ENCODE data around the gene NISCH. TPM values are rescaled to one million over a fixed set of nuclear protein-coding genes. Genes with fewer than 3 reads are reported as not detected.

Gene NISCH
- total RNA-seq, 1 donor from 2014 or later, result 89.5 TPM

- Mint-ChIP-seq H3K9me3 (no peaks in the 10 kb centered on the region), H3K4me3 (no peak within 1 kb of the TSS), H3K27me3 (peaks cover 3% of the 10 kb centered on the region), H3K36me3 (ENCODE audit: low read depth) (no peaks in the 10 kb centered on the region), H3K27ac (no peak within 1 kb of the TSS), H3K4me1 (peaks cover 9% of the 10 kb centered on the region)
- DNase-seq (peak; percentile 62), ATAC-seq (ENCODE audit: low read depth) (peak; percentile 97)
- no peak for TF ChIP-seq CTCF (IDR thresholded peaks at IDR 0.05)
- ChIA-PET CTCF (interaction anchor here (0.7 to 3.9 kb wide), 5 partner anchors 17 to 220 kb away, joined by 3 to 37 read pairs (median 5); partner anchors contain the start of genes GLYCTK and TLR9), POLR2A (interaction anchor here (0.5 kb wide), 1 partner anchor 220 kb away, joined by 4 read pairs; no protein-coding TSS in a partner anchor)
- intact Hi-C loops (cut with micrococcal nuclease), result loop anchor here (1.0 to 5.0 kb wide), 2 partner anchors 10 to 218 kb away; partner anchors contain the start of genes NISCH and TLR9
Measured at GRCh38 chr3:52444860-52445793, 10.3 kb upstream of the NISCH start, which contains the start of gene SEMA3G. SEMA3G (minus strand) TSS chr3:52445103; CDS start chr3:52445027, 76 bp downstream.

GRCh38 chr3:52446042-52446441, 9.4 kb upstream of the NISCH start:
- no peak for TF ChIP-seq CTCF (IDR thresholded peaks at IDR 0.05)
- Mint-ChIP-seq H3K27ac (no peak overlapping the region), H3K36me3 (ENCODE audit: low read depth) (no peaks in the 10 kb centered on the region), H3K4me1 (peaks cover 9% of the 10 kb centered on the region), H3K9me3 (no peaks in the 10 kb centered on the region), H3K27me3 (peaks cover 3% of the 10 kb centered on the region), H3K4me3 (no peak overlapping the region)
- DNase-seq (no peak), ATAC-seq (ENCODE audit: low read depth) (no peak)
- ChIA-PET POLR2A (no interaction called here), CTCF (interaction anchor here (0.8 to 3.9 kb wide), 6 partner anchors 9 to 158 kb away, joined by 3 to 37 read pairs (median 6); partner anchors contain the start of gene GLYCTK)
- intact Hi-C loops (cut with micrococcal nuclease), result loop anchor here (2.0 to 5.0 kb wide), 2 partner anchors 219 to 445 kb away; partner anchors contain the start of gene TLR9

GRCh38 chr3:52446631-52447511, 8.5 kb upstream of the NISCH start:
- no peak overlapping the region for H3K4me3 Mint-ChIP-seq
- no peaks in the 10 kb centered on the region for H3K36me3 Mint-ChIP-seq (ENCODE audit: low read depth)
- intact Hi-C loops (cut with micrococcal nuclease), result loop anchor here (1.0 to 5.0 kb wide), 6 partner anchors 19 to 446 kb away; partner anchors contain the start of gene TLR9

More at GRCh38 chr3:52446631-52447511, 8.5 kb upstream of the NISCH start:
- ChIA-PET POLR2A (no interaction called here), CTCF (interaction anchor here (0.8 to 3.9 kb wide), 9 partner anchors 10 to 226 kb away, joined by 3 to 37 read pairs (median 5); partner anchors contain the start of gene GLYCTK)
- Mint-ChIP-seq H3K27ac (peak overlapping the region; percentile 30), H3K4me1 (peaks cover 9% of the 10 kb centered on the region), H3K27me3 (peaks cover 3% of the 10 kb centered on the region), H3K9me3 (no peaks in the 10 kb centered on the region)
- ATAC-seq (ENCODE audit: low read depth) (peak; percentile 77), DNase-seq (peak; percentile 60)
- peak; percentile 86 for TF ChIP-seq CTCF (IDR thresholded peaks at IDR 0.05)
